Measurements from ENCODE around the gene HOXA1.
"Not testable (repeated sequence)": the region's sequence is repeated elsewhere in the genome, so short reads cannot be mapped to it uniquely, and the experiment has no call there.

The HOXA1 gene

DNA sequence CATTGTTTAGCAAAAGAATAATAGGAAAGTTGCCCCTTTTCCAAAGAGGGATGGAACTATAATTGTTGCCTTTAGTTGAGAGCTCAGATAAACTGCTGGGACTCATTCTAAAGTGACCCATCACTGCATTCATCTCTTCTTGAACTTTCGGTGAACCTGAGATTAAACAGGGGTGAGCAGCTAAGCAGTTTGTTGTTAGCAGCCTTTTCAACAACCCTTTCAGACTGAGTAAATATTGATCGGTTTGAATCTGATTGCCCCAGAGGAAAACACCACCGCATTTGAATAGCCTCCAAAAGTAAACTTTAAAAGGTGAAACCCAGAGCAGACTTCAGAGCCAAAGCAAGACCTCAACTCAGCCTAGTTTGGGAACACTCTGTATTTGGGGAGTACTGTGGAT lies 4.7 kb downstream of the HOXA1 start:
- DNase-seq, result no peak

DNA sequence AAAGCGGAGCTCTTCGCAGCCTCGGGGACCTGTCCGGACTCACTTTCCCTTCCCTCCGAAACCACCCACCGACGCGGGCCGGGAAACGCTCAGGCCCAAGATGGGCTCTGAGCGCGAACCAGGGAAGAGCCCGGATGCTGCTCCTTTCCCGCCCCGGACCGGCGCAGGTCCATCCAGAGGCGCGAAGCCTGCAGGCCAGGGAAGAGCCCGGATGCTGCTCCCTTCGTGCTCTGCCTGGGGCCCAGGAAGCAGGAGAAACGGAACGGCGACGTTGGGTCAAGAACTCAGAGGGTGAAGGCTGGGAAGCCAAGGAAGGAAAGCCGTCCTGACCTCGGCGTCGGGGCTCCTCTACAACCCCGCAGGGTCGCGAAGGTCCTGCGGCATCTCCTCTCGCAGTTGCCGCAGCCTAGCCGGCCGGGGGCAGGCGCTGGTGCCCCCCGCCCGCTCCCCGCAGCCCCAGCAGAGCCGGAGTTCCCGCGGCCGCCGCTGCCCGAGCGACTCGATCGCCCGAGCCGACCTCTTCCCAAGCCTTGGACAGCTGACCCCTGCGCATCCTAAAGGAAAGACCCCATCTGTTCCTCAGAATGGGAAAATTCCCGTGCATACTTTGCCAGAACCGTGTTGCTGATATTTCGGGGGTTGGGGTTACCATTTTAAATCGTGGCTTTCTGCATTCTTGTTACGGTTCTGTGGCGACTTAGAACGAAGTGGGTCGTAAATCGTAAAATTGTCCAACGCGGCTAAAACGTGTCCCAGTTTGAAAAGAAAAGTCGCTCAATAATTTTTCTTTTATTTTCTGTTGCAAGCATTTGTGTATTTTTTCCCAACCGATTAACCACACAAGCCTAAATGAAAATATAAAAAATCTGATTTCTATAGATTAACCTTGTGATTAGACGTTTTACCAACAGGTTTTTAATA lies 7.5 kb downstream of the HOXA1 start:
- no peak for DNase-seq

DNA sequence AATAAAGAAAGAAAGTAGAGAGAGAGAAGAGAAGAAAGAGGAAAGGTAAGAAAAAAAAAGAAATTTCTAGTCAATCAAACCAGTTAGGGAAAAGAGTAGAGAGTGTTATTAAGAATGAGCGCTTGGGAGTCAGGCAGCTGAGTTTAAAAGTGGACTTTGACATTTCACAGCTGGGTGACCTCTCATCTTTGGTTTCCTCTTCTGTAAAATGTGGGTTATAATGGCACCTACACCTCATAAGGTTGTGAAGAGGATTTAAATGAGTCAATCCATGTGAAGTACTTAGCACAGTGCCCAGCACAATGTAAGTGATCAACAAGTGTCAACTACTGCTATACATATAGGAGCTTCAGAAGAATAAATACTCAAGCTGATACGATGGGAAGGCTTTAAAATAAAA lies 12.2 kb downstream of the HOXA1 start:
- no peak for DNase-seq

DNA sequence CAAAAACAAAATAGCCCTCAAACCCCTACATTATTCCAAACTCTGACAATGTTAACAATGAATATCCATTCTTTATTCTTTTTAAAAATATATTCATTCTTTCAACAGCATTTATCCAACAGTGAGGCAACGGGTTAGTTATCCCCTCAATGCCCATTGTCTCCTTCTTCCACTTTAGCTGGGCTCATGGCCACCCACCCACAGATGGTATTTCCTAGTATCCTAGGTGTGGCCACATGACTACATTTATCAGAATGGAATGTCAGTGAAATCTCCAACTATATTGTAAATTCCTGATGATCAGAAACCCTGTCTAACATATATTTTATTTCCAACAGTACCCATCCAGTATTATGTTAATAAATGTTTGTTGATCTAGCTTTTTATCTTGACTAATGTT lies 13.6 kb downstream of the HOXA1 start:
- no peak for DNase-seq

DNA sequence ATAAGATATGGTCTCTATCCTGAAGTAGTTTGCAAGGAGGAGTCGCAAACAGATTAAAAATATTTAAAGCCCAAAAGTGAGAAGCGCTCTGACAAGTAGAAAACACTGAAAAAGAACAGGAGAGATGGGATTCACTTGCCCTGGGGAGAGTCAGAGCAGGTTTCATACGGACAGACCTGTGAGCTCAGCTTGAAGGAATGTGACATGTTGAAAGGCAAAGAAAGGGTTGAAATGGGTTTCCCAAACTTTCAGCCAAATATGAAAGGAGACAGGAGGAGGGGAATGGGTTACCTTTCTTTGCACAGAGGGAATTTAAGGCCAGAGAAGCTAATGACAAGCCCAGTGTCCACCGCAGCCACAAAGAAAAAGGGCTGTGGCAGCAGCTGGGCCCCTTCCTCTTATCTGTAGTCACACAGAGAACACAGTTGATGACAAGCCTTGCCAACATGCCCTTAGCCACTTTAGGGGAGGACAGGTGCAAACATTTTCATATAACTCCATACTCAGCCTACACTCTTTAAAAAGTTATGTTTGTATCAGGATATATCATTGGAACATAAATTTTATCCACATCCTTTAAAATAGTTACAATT lies 14.9 kb downstream of the HOXA1 start:
- no peak for DNase-seq

DNA sequence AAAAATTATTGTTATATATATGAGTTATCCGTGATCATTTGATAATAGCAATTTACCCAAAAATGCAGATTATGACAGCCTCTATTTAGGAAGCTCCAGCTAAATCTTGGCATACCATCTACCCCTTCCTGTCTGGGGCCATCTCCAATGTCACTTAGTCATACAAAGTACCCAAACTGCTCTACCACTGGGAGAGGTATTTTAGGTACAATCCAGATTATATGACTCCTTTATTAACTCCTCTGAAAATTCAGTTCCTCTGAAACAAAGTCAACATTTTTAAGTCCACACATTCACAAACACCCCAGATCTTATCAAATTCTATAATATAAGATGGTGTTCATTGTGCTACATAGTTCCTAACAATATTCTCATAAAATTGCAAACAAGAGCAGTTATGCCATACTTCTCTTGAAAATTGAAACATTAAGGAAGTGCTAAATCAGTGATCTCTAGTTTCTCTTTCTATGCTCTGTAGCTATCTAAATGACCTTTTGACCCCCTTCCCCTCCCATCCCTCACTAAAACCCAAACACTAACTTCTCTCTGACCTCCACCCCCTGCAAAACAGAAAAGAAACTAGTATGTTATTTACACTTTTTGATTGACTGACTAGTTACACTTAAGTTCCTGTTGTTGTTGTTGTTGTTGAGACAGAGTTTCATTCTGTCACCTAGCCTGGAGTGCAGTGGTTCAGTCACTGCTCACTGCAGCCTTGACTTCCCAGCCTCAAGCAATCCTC lies 16.4 kb downstream of the HOXA1 start:
- DNase-seq, result peak; percentile 19 to 37

DNA sequence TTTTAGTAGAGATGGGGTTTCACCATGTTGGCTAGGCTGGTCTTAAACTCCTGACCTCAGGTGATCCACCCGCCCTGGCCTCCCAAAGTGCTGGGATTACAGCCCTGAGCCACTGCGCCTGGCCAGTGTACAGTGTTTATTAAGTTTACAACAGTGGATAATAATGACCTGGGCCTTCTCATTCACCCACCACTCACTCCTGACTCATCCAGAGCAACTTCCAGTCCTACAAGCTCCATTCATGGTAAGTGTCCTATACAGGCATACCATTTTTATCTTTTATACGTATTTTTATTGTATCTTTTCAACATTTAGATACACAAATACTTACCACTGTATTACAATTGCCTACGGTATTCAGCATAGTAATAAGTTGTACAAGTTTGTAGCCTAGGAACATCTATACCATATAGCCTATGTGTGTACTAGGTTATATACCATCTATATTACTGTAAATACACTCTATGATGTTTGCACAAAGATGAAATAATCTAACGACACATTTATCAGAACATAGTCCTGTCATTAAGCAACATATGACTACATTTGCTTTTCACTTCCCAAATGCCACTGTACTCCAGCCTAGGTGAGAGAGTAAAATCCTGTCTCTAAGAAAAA lies 17.1 kb downstream of the HOXA1 start:
- no peak for DNase-seq

DNA sequence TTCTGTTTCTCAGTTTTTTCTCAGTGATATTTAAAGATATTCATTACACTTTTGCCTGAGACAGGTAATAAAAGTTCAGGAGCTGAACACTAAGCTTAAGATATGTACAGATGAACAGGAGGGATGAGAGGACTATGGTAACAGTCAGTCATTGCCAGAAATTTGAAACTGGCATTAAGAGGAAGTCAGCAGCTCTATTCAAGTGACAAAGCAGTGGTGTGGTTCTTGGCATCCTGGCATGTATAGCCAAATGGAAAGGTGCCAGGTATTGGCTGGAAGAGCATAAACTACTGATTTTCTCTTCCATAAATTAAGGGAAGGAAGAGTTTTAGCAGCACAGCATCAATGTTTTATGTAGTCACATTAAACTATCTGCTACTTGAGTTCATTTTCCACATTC lies 22.7 kb downstream of the HOXA1 start:
- no peak for DNase-seq

DNA sequence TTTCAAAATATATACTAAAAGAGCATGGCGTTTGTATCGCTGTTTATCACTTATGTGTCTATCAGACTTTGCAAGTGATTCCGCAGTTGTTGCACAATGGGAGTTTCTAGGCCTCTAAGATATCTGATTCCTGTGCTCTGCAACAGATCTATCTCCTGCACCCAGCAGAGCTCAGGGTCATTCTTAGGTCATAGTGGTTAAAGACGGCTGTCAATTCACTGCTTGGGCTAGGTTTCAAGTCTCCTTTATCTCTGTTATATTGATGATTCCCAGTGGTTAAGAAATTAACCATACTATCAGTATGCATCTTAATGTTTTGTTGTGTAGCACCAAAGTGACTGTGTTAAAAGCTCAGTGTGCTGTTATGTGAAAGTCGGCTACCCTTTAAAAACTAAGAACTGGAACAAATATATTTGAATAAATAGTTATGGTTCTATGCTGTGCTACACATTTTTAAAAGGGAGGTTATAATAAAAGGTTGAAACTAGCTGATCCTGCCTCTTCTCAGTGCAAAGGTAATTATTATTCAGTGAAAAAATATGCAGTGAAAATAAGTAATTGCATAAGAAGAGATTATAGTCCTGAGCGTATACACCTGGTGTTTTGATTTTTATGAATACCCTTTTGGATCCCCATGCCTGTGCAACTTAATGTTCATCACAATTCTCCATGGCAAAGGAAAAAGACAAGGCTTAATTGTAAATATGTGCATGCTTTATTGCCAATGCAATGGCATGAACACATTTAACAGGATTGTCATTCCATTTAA lies 24.0 kb downstream of the HOXA1 start:
- no peak for DNase-seq

DNA sequence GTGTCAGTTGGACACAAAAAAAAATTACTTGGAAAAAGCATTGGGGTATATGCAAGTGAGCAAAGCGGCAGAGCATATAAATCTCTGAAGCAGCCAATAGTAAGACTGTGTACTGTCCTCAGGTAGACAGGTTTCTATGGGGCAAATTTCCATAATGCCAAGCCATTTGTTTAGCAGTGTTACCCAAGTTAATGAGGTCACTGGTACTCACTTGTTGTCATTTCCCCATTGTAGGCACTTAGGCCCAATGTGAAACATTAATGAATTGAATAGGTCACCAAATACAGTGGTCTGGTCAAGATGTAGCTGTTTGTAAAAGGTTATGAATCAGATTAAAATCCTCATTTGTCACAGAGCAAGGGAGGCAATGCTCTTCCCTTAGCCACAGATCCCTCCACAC lies 27.5 kb downstream of the HOXA1 start:
- no peak for DNase-seq

DNA sequence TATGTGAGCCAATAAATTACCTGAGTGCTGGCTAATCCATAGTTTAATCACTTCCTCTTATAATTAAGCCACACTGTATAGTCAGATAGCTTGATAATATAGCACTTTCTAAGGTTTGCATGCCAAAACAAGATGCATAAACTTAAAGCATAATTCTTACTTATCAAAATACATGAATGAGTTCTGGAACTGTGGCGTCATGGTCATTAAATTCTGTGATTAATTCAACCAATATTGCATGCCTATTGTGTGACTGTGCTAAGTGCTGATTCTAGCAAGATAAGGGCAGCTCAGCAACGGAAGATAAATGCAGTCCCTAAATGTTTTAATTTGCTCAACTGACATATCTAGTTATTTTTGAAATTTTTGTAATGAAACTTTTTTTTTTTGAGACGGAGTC lies 29.7 kb downstream of the HOXA1 start:
- no peak for DNase-seq

DNA sequence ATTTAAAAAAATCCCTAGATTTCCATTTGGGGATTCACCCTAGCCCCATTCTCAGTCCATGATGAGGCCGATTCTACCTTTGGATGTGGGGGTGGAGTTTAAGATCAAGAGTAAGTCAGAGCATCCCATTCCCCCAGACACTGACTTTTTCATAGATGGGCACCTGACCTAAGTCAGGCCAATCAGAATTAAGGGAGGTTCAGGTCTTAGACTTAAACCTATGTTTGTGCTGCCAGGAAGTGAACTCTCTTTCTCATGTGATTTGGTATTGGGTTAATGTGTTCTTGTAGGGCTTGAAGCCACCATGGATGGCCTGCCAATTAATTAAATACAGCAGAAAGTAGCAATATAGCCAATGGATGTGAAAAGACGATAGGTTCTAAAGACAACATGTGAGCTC lies 30.1 kb downstream of the HOXA1 start:
- DNase-seq, result no peak

DNA sequence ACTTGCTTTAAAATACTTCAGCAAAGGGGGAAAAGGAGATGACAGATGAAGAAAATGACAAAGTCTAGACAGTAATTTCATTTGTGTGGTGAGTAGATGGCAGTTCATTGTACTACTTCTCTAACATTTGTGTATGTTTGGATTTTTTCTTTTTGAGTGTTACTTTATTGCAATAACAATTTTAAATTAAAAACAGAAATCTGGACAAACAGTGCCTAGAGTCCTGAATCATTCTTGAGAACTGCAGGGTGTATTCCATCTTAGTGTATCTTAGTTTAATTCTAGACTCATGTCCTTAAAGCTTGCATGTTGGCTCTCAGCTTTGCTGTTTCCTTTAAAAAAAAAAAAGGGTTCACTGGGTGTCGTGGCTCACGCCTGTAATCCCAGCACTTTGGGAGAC lies 31.1 kb downstream of the HOXA1 start:
- no peak for DNase-seq

DNA sequence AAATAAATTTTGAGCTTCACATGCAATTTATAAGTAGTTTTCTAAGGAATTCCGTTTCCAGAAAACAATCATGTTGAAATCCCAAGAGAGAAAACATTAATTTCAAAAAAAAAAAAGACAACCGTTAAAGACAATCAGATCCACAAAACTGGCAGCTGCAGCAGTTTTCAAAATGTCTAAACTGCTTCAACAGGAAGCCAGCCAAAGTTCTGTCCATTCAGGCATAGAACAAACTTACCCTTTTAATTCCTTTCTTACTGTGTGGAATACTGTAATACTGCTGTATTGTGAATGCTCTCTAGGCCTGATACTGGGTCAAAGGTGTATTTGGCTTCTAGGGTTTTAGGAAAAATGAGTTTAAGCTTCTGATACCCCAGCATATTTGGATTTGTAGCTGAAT lies 31.6 kb downstream of the HOXA1 start:
- no peak for DNase-seq

DNA sequence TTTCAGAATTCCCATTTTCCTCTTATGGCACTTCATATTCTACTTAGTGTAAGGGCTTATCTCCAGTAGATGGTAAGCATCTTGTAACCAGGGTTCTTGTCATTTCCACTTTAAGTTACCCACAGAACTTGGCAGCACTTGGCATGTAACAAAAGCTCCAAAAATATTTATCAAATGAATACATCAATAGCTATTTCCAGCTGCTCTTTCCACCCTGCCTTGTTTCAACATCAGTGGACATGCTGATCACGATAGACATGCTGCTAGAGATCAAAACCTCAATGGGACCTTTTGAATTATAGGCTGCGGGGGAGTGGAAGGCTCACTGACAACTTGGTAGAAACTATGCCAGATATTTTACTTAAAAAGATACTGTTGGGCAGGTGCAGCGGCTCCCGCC lies 32.9 kb downstream of the HOXA1 start:
- DNase-seq, result no peak

DNA sequence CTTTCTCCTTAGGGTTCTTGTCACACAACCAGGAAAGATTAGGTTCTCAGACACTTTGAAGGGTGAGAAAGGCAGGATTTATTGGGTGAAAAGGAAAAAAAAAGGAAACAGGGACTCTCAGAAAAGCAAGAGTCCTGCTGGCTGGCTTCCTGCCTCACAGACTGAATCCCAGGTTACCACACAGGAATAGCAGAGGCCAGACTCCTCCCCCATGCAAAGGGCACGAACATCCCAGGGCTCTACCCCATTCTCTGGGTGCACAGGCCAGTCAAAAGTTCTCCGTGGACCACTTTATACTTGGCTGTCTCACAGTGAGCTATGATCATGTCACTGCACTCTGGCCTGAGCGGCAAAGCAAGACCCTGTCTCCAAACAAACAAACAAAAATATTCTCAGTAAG lies 42.6 kb downstream of the HOXA1 start:
- no peak for DNase-seq

DNA sequence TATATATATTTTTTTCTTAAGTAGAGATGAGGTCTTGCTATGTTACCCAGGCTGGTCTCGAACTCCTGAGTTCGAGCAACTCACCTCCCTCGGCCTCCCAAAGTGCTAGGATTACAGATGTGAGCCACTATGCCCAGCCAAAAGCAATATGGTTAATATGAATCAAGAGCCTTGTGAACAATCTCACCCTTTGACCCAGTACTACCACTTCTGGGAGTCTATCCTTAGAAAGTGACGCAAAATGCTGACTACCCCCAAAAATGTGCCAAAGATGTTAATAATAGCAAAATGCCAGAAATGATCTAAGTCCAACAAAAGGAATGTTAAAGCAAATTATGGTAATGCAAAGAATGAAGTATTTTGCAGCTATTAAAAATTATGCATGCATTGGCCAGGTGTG lies 44.3 kb downstream of the HOXA1 start:
- no peak for DNase-seq

DNA sequence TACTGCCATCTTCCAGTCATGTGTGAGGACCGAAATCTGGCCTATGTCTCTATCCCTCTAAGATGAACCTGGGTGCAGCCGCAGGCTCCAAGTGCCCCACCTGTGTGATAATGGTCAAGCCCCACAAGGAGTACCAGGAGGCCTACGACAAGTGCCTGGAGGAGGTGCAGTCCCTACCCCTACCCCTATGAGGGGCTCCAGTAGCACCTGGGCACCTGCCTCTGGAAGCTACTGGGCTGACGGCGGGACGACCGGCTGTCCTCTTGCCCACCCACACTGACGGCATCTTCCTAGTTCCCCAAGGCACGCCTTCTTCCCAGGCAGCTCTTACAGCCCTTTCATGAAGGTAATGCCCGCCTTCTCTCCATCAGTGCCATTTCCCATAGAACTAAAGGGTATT lies 47.4 kb downstream of the HOXA1 start:
- DNase-seq, result no peak

DNA sequence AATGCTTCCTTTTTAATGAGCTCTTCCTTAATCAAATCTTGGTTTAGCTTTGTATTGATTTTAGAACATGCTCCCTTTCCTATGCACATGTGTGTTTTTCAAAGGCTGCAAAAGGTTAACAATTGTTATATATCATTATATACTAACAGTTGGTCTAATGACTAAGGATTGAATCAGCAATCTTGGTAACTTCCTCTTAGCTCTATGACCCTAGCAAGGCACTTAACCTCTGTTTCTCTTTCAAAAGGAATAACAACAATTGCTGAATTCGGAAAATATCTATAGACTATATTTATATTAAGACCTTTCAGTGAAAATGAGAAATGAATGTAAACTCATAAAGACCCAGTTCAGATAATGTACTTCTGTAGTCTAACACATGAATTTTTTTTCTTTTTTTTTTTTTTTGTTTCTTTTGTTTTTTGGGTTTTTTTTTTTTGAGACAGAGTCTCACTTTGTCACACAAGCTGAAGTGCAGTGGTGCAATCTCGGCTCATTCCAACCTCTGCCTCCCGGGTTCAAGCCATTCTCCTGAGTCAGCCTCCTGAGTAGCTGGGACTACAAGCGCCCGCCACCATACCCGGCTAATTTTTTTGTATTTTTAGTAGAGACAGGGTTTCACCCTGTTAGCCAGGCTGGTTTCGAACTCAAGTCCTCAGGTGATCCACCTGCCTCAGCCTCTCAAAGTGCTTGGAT lies 48.8 kb downstream of the HOXA1 start:
- DNase-seq, result peak; percentile 64 to 69

DNA sequence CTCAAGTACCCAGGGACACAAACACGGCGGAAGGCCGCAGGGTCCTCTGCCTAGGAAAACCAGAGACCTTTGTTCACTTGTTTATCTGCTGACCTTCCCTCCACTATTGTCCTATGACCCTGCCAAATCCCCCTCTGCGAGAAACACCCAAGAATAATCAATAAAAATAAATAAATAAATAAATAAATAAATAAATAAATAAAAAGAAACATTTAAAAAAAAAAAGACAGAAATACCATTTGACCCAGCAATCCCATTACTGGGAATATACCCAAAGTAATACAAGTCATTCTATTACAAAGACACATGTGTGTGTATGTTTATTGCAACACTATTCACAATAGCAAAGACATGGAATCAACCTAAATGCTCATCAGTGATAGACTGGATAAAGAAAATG lies 49.8 kb downstream of the HOXA1 start:
- not testable (repeated sequence) for DNase-seq

DNA sequence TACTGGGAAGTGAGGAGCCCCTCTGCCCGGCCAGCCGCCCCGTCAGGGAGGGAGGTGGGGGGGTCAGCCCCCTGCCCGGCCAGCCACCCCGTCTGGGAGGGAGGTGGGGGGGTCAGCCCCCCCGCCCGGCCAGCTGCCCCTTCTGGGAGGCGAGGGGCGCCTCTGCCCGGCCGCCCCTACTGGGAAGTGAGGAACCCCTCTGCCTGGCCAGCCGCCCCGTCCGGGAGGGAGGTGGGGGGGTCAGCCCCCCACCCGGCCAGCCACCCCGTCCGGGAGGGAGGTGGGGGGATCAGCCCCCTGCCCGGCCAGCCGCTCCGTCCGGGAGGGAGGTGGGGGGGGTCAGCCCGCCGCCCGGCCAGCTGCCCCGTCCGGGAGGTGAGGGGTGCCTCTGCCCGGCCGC lies 50.7 kb downstream of the HOXA1 start:
- DNase-seq, result not testable (repeated sequence)

All from inflammatory macrophage treated with lipopolysaccharide for 1 hour (primary cell).